Stimulated activated CD8-positive, alpha-beta memory T cell treated with anti-CD3 and anti-CD28 coated beads, Interleukin-15, amount 100 ng/mL, for 1 hour (primary cell): Measurements from ENCODE around the gene XBP1.
"Not testable (repeated sequence)": the region's sequence is repeated elsewhere in the genome, so short reads cannot be mapped to it uniquely, and the experiment has no call there.

Experiments used
- DNase-seq: peaks from one replicate; pipeline ENCODE4 v3.0.0-alpha.2; 2020; ENCODE audit warnings: low read depth

Gene XBP1

GRCh38 chr22:28792491-28793383, 7.6 kb downstream of the XBP1 start:
- no peak for DNase-seq

- DNase-seq: no peak
These were observed 8.4 kb downstream of the XBP1 start for GRCh38 chr22:28791841-28792490.

- DNase-seq: no peak
These were observed 9.2 kb downstream of the XBP1 start for GRCh38 chr22:28791124-28791523.

GRCh38 chr22:28788601-28789000, 11.8 kb downstream of the XBP1 start:
- no peak for DNase-seq

GRCh38 chr22:28783786-28784671, 16.3 kb downstream of the XBP1 start:
- DNase-seq: no peak

- DNase-seq: no peak
These were observed 20.1 kb downstream of the XBP1 start for GRCh38 chr22:28780296-28780695.

- DNase-seq: no peak
These were observed 20.5 kb downstream of the XBP1 start for GRCh38 chr22:28779833-28780232.

- no peak for DNase-seq
These were observed 26.0 kb downstream of the XBP1 start for GRCh38 chr22:28774378-28774777.

GRCh38 chr22:28773461-28773867, 26.9 kb downstream of the XBP1 start:
- no peak for DNase-seq

GRCh38 chr22:28772633-28773460, 27.5 kb downstream of the XBP1 start, which contains the start of gene CCDC117:
TSS of gene CCDC117 (plus strand) at chr22:28772695. CDS start at chr22:28772850, 155 bp downstream.
- DNase-seq: peak; percentile 86

- no peak for DNase-seq
These were observed 29.1 kb downstream of the XBP1 start for GRCh38 chr22:28771195-28771791.

GRCh38 chr22:28769394-28770085, 30.8 kb downstream of the XBP1 start:
- DNase-seq: no peak

GRCh38 chr22:28768701-28769393, 31.5 kb downstream of the XBP1 start:
- DNase-seq: no peak

GRCh38 chr22:28766628-28767027, 33.7 kb downstream of the XBP1 start:
- no peak for DNase-seq

GRCh38 chr22:28762000-28762399, 38.4 kb downstream of the XBP1 start:
- not testable (repeated sequence) for DNase-seq

GRCh38 chr22:28761449-28761755, 39.0 kb downstream of the XBP1 start:
- no peak for DNase-seq

- no peak for DNase-seq
These were observed 40.4 kb downstream of the XBP1 start for GRCh38 chr22:28759861-28760560.

- not testable (repeated sequence) for DNase-seq
These were observed 45.9 kb downstream of the XBP1 start for GRCh38 chr22:28754512-28754911.

- no peak for DNase-seq
These were observed 49.9 kb downstream of the XBP1 start for GRCh38 chr22:28750471-28750881.
